Body of pancreas (tissue), 4 donors: ENCODE measurements around the gene DNHD1. TPM values are rescaled to one million over a fixed set of nuclear protein-coding genes. Genes with fewer than 3 reads are reported as not detected.

Experiments used
- ATAC-seq: fragments of 150-250 bp; one replicate; pipeline ENCODE4 v1.9.1; 2016
- DNase-seq, 4 donors: peaks; one replicate each; pipeline ENCODE4 v3.0.0-alpha.2; 2019
- H3K27ac ChIP-seq, 4 donors: fragments of 200-600 bp; sonication (generic); 1 replicate in 3 of 4; 2 replicates in 1 of 4; pipeline versions ENCODE4 v1.5.1 to v1.6.1; 2016 to 2019; ENCODE audit warnings: mild to moderate bottlenecking in 1 of 4, mixed read lengths in 1 of 4, moderate library complexity in 1 of 4
- H3K27me3 ChIP-seq, 2 donors: fragments of 200-600 bp; sonication (generic); one replicate each; pipeline ENCODE4 v1.6.0; 2016; ENCODE audit warnings: mild to moderate bottlenecking in 1 of 2
- H3K36me3 ChIP-seq, 2 donors: fragments of 200-600 bp; sonication (generic); replicated peaks in 1 of 2; 2 replicates each; pipeline ENCODE4 v1.5.1; 2016; ENCODE audit warnings: low read depth in 2 of 2; ENCODE audit not compliant: insufficient read depth in 1 of 2
- H3K4me1 ChIP-seq: fragments of 200-600 bp; sonication (generic); one replicate; pipeline ENCODE4 v1.6.0; 2016
- H3K4me3 ChIP-seq, 2 donors: fragments of 200-600 bp; sonication (generic); 1 replicate in 1 of 2; 2 replicates in 1 of 2; pipeline ENCODE4 v1.5.1; 2016 to 2019
- H3K9me3 ChIP-seq, 3 donors: fragments of 200-600 bp; sonication (generic); 1 replicate in 2 of 3; 2 replicates in 1 of 3; pipeline ENCODE4 v1.5.1; 2016
- POLR2A ChIP-seq, 3 donors: fragments of 450-650 bp; IDR thresholded peaks; one replicate each; pipeline ENCODE4 v1.6.1; 2016; ENCODE audit warnings: antibody characterized with exemption in 3 of 3, mild to moderate bottlenecking in 2 of 3
- WGBS, 2 donors: methylation state at CpG; one replicate each; pipeline ENCODE4 v1.1.5; 2017; 5-methylcytosine and 5-hydroxymethylcytosine counted together
- intact Hi-C: fragments of 100-400 bp; cut with DNase I; formaldehyde crosslinking; loops from one replicate; pipeline ENCODE4 v1.15.1; 2023
- total RNA-seq, 2 donors: library from RNA; depleted of rRNA; stranded (reverse); fragments of >200 nt; gene quantifications; one replicate each; pipeline ENCODE4 v1.1.0, GENCODE V29; 2016
- TF ChIP-seq, protein P1 (sequence below), 7 experiments: fragments of 450-650 bp in 4 of 7; fragments of 200-600 bp in 3 of 7; sonication (generic) in 3 of 7; IDR thresholded peaks; one replicate each; pipeline ENCODE4 v1.5.1; 2016 to 2019; ENCODE audit warnings: antibody characterized with exemption in 7 of 7

DNHD1 gene
- total RNA-seq, 2 donors from 2014 or later: 14.5 to 19.1 TPM

- peaks cover 68% of the 10 kb centered on the region for H3K4me1 ChIP-seq
- H3K36me3 ChIP-seq: peaks cover 0 to 10% of the 10 kb centered on the region in 2 donors
- TF ChIP-seq POLR2A (IDR thresholded peaks at IDR 0.05): no peak
- TF ChIP-seq, protein P1, sequence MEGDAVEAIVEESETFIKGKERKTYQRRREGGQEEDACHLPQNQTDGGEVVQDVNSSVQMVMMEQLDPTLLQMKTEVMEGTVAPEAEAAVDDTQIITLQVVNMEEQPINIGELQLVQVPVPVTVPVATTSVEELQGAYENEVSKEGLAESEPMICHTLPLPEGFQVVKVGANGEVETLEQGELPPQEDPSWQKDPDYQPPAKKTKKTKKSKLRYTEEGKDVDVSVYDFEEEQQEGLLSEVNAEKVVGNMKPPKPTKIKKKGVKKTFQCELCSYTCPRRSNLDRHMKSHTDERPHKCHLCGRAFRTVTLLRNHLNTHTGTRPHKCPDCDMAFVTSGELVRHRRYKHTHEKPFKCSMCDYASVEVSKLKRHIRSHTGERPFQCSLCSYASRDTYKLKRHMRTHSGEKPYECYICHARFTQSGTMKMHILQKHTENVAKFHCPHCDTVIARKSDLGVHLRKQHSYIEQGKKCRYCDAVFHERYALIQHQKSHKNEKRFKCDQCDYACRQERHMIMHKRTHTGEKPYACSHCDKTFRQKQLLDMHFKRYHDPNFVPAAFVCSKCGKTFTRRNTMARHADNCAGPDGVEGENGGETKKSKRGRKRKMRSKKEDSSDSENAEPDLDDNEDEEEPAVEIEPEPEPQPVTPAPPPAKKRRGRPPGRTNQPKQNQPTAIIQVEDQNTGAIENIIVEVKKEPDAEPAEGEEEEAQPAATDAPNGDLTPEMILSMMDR (IDR thresholded peaks at IDR 0.05): no peak
- no peak overlapping the region for H3K4me3 ChIP-seq
- intact Hi-C loops: no loop called here
- H3K27me3 ChIP-seq: no peaks in the 10 kb centered on the region
- ATAC-seq: no peak
- no peaks in the 10 kb centered on the region for H3K9me3 ChIP-seq
- DNase-seq: no peak
- peak overlapping the region; percentile 58 to 97 (median 96) for H3K27ac ChIP-seq
- WGBS, 2 donors: 90 to 94% methylated on average over 4 of the region's 4 CpGs
These were observed 20.5 kb upstream of the DNHD1 start for GRCh38 chr11:6476571-6476970.

DNA sequence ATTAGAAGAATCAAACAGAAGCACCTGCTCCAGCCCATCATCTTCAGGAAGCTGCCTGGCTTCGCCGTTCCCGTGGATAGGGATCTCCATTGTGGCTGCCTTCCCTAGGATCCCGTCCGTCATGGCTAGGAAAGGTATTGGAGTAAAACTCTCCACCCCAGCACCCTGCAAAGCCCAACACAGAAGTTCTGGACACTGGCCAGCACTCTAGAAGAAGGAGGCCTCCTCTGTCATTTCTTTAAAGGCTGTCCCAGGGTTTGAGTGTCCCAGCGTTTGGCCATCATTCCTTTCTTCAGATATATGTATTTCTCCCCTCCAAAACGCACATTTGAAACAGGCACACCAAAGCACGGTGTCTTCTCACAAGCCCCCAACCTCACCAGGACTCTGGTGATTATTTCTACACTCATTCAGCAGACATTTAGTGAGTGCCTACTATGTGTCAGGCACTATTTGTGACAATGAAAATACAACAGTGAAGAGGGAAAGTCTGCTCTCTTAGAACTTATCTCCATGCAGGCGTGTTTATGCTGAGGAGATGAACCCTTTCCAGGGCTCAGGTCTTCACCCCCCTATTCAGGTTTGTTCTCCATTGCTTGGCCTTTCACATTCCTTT is 16.7 kb upstream of the DNHD1 start:
- H3K27ac ChIP-seq: peak overlapping the region; percentile 91 to 95 (median 93)
- no peak for TF ChIP-seq POLR2A (IDR thresholded peaks at IDR 0.05)
- TF ChIP-seq, protein P1 (IDR thresholded peaks at IDR 0.05): no peak
- intact Hi-C loops: loop anchor here (10.0 kb wide), 2 partner anchors 96 to 124 kb away; partner anchors contain the start of genes ILK and RRP8
- H3K9me3 ChIP-seq: no peaks in the 10 kb centered on the region
- peak overlapping the region; percentile 38 to 50 for H3K4me3 ChIP-seq
- ATAC-seq (no peak), DNase-seq (peak; percentile 43 to 54 (median 48))
- peaks cover 4 to 10% of the 10 kb centered on the region in 2 donors for H3K36me3 ChIP-seq
- peaks cover 56% of the 10 kb centered on the region for H3K4me1 ChIP-seq
- WGBS, 2 donors: 19 to 26% methylated on average over 9 of the region's 9 CpGs
- H3K27me3 ChIP-seq: no peaks in the 10 kb centered on the region

GRCh38 chr11:6481012-6481923 is 15.8 kb upstream of the DNHD1 start, which contains the start of the genes ARFIP2 and TIMM10B:
TSS of gene ARFIP2 (minus strand) at chr11:6481331. CDS start at chr11:6480421, 910 bp downstream.
TSS of gene TIMM10B (plus strand) at chr11:6481501. CDS start at chr11:6481517, 16 bp downstream.
- WGBS, 2 donors: 0 to 4% methylated on average over 23 to 66 of the region's 66 CpGs
- ATAC-seq (peak; percentile 98), DNase-seq (peak; percentile 98 to 99 (median 99))
- peak within 1 kb of the TSS; percentile 47 to 50 for H3K4me3 ChIP-seq
- H3K27ac ChIP-seq: peak within 1 kb of the TSS; percentile 91 to 95 (median 94)
- TF ChIP-seq POLR2A (IDR thresholded peaks at IDR 0.05): peak; percentile 84 to 94 (median 94)
- TF ChIP-seq, protein P1 (IDR thresholded peaks at IDR 0.05): peak in 2 of 7 experiments; percentile 2 to 10
- H3K4me1 ChIP-seq: peaks cover 47% of the 10 kb centered on the region
- H3K9me3 ChIP-seq: no peaks in the 10 kb centered on the region
- no peaks in the 10 kb centered on the region for H3K27me3 ChIP-seq
- intact Hi-C loops: loop anchor here (10.0 kb wide), 2 partner anchors 96 to 124 kb away; partner anchors contain the start of genes ILK and RRP8
- peaks cover 4 to 10% of the 10 kb centered on the region in 2 donors for H3K36me3 ChIP-seq

- Histone ChIP-seq H3K27me3 (no peaks in the 10 kb centered on the region), H3K27ac (peak overlapping the region; percentile 91 to 95 (median 94)), H3K9me3 (no peaks in the 10 kb centered on the region), H3K4me3 (peak overlapping the region; percentile 47 to 50), H3K36me3 (peaks cover 4 to 10% of the 10 kb centered on the region in 2 donors), H3K4me1 (peaks cover 41% of the 10 kb centered on the region)
- intact Hi-C loops: loop anchor here (10.0 kb wide), 2 partner anchors 97 to 123 kb away; partner anchors contain the start of genes ILK and RRP8
- no peak for TF ChIP-seq POLR2A (IDR thresholded peaks at IDR 0.05)
- TF ChIP-seq, protein P1 (IDR thresholded peaks at IDR 0.05): no peak
- DNase-seq: peak in 1 of 4 donors; percentile 26
- WGBS, 2 donors: 2 to 6% methylated on average over 12 to 13 of the region's 13 CpGs
- no peak for ATAC-seq
These were observed 15.2 kb upstream of the DNHD1 start for GRCh38 chr11:6481924-6482275.
